ENCODE measurements around the gene PRDX3.
A peak's percentile ranks its signal among the peaks of the same experiment; 100 is the strongest.

Gene PRDX3

DNA sequence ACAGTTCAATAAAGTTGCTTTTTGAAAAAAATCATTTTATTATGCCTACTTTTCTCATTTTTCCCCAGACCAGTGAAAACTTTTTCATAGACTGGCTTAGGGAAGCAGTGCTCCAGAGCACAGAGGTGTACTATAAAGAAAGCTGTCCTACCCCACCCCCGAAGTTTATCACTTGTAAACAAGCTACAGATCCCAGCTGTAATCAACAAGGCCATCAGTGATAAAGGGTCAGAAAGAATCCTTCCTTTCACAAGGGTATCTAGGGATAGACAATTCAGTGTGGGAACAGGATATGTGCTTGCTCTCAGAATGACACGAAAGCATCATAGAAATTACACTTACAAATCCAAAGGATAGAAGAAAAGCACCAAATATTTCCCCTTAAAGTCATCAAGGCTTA, 4.5 kb downstream of the PRDX3 start:
- Histone ChIP-seq H2AFZ (ENCODE audit: low read depth, low read length) (no peak overlapping the region), H3K79me2 (ENCODE audit: insufficient read depth, low read length) (peaks cover 65% of the 10 kb centered on the region), H3K4me2 (ENCODE audit: insufficient read depth, low read length) (no peak overlapping the region), H3K4me3 (ENCODE audit: low read depth in 1 of 2, low read length in 2 of 2) (no peak overlapping the region), H4K20me1 (ENCODE audit: insufficient read depth, low read length) (peaks cover 9% of the 10 kb centered on the region; the same call in 1 of the 2 replicates), H3K9me3 (ENCODE audit: insufficient read depth, low read length, severe bottlenecking) (no peaks in the 10 kb centered on the region), H3K27me3 (ENCODE audit: insufficient read depth, low read length, poor library complexity) (no peaks in the 10 kb centered on the region), H3K4me1 (ENCODE audit: insufficient read depth, low read length) (peaks cover 29% of the 10 kb centered on the region), H3K36me3 (ENCODE audit: insufficient read depth, low read length) (peaks cover 76% of the 10 kb centered on the region), H3K9ac (ENCODE audit: low read depth, low read length) (no peak overlapping the region), H3K27ac (ENCODE audit: low read length) (no peak overlapping the region)
- ATAC-seq (ENCODE audit: insufficient read depth, low read depth) (no peak), DNase-seq (no peak)
- TF ChIP-seq, protein P1, sequence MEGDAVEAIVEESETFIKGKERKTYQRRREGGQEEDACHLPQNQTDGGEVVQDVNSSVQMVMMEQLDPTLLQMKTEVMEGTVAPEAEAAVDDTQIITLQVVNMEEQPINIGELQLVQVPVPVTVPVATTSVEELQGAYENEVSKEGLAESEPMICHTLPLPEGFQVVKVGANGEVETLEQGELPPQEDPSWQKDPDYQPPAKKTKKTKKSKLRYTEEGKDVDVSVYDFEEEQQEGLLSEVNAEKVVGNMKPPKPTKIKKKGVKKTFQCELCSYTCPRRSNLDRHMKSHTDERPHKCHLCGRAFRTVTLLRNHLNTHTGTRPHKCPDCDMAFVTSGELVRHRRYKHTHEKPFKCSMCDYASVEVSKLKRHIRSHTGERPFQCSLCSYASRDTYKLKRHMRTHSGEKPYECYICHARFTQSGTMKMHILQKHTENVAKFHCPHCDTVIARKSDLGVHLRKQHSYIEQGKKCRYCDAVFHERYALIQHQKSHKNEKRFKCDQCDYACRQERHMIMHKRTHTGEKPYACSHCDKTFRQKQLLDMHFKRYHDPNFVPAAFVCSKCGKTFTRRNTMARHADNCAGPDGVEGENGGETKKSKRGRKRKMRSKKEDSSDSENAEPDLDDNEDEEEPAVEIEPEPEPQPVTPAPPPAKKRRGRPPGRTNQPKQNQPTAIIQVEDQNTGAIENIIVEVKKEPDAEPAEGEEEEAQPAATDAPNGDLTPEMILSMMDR (IDR thresholded peaks at IDR 0.05; ENCODE audit: borderline replicate concordance, extremely low read depth, low read length, poor library complexity, severe bottlenecking): no peak

GRCh38 chr10:119167041-119167440, 11.6 kb downstream of the PRDX3 start:
- H3K4me2 ChIP-seq (ENCODE audit: insufficient read depth, low read length): 0 out of 2 replicates have a peak overlapping the region, but pooled peaks have one; percentile 83
- peak overlapping the region; percentile 86; the same call in 1 of the 2 replicates for H3K27ac ChIP-seq (ENCODE audit: low read length)
- H3K9me3 ChIP-seq (ENCODE audit: insufficient read depth, low read length, severe bottlenecking): no peaks in the 10 kb centered on the region
- H3K4me1 ChIP-seq (ENCODE audit: insufficient read depth, low read length): peaks cover 45% of the 10 kb centered on the region
- no peak for ATAC-seq (ENCODE audit: insufficient read depth, low read depth)
- no peak for DNase-seq
- no peak overlapping the region for H3K4me3 ChIP-seq (ENCODE audit: low read depth in 1 of 2, low read length in 2 of 2)
- TF ChIP-seq EZH2 (IDR thresholded peaks at IDR 0.05; ENCODE audit: borderline replicate concordance, low read depth, low read length, severe bottlenecking): no peak
- TF ChIP-seq, protein P1 (IDR thresholded peaks at IDR 0.05; ENCODE audit: borderline replicate concordance, extremely low read depth, low read length, poor library complexity, severe bottlenecking): no peak
- no peak overlapping the region for H2AFZ ChIP-seq (ENCODE audit: low read depth, low read length)
- H3K79me2 ChIP-seq (ENCODE audit: insufficient read depth, low read length): peaks cover 40% of the 10 kb centered on the region
- H3K27me3 ChIP-seq (ENCODE audit: insufficient read depth, low read length, poor library complexity): no peaks in the 10 kb centered on the region
- no peaks in the 10 kb centered on the region for H4K20me1 ChIP-seq (ENCODE audit: insufficient read depth, low read length)
- peaks cover 69% of the 10 kb centered on the region for H3K36me3 ChIP-seq (ENCODE audit: insufficient read depth, low read length)
- H3K9ac ChIP-seq (ENCODE audit: low read depth, low read length): peak overlapping the region; percentile 82

- Histone ChIP-seq H3K79me2 (ENCODE audit: insufficient read depth, low read length) (peaks cover 36% of the 10 kb centered on the region), H3K27ac (ENCODE audit: low read length) (peak overlapping the region; percentile 86), H2AFZ (ENCODE audit: low read depth, low read length) (peak overlapping the region; percentile 79; the same call in 1 of the 2 replicates), H3K27me3 (ENCODE audit: insufficient read depth, low read length, poor library complexity) (no peaks in the 10 kb centered on the region), H3K4me3 (ENCODE audit: low read depth in 1 of 2, low read length in 2 of 2) (peak overlapping the region in 1 of 2 experiments; percentile 75; a peak in 2 of 4 replicates), H3K36me3 (ENCODE audit: insufficient read depth, low read length) (peaks cover 69% of the 10 kb centered on the region), H3K4me2 (ENCODE audit: insufficient read depth, low read length) (peak overlapping the region; percentile 83), H3K9me3 (ENCODE audit: insufficient read depth, low read length, severe bottlenecking) (no peaks in the 10 kb centered on the region), H3K9ac (ENCODE audit: low read depth, low read length) (peak overlapping the region; percentile 82), H4K20me1 (ENCODE audit: insufficient read depth, low read length) (no peaks in the 10 kb centered on the region), H3K4me1 (ENCODE audit: insufficient read depth, low read length) (peaks cover 45% of the 10 kb centered on the region)
- DNase-seq: no peak
- no peak for ATAC-seq (ENCODE audit: insufficient read depth, low read depth)
- no peak for TF ChIP-seq EZH2 (IDR thresholded peaks at IDR 0.05; ENCODE audit: borderline replicate concordance, low read depth, low read length, severe bottlenecking)
- TF ChIP-seq, protein P1 (IDR thresholded peaks at IDR 0.05; ENCODE audit: borderline replicate concordance, extremely low read depth, low read length, poor library complexity, severe bottlenecking): no peak
These were observed 12.0 kb downstream of the PRDX3 start for GRCh38 chr10:119166564-119166963.

DNA sequence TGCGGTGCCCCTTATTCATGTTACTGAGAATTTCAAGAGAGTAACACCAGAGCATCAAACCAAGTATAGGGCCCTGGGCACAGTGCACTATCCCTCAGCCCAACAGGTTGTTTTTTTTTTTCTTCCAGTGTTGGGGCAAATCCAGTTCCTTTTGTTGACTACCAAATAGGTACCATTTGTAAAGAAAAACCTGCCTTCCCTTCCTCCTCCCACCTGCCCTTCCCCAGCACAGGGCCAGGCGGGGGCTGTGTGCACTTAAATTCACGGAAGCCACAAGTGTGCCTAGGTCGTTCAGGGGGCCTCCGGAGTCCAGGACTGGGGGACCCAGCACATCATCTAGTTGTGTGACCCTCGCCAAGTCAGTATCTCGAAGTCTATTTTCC, 12.5 kb downstream of the PRDX3 start:
- DNase-seq (peak; percentile 29), ATAC-seq (ENCODE audit: insufficient read depth, low read depth) (peak; percentile 17)
- Histone ChIP-seq H3K9ac (ENCODE audit: low read depth, low read length) (peak overlapping the region; percentile 82), H3K27ac (ENCODE audit: low read length) (peak overlapping the region; percentile 86), H3K4me2 (ENCODE audit: insufficient read depth, low read length) (peak overlapping the region; percentile 83), H3K36me3 (ENCODE audit: insufficient read depth, low read length) (peaks cover 68% of the 10 kb centered on the region), H3K9me3 (ENCODE audit: insufficient read depth, low read length, severe bottlenecking) (no peaks in the 10 kb centered on the region), H3K4me1 (ENCODE audit: insufficient read depth, low read length) (peaks cover 45% of the 10 kb centered on the region), H3K27me3 (ENCODE audit: insufficient read depth, low read length, poor library complexity) (no peaks in the 10 kb centered on the region), H2AFZ (ENCODE audit: low read depth, low read length) (peak overlapping the region; percentile 79), H3K79me2 (ENCODE audit: insufficient read depth, low read length) (peaks cover 32% of the 10 kb centered on the region), H4K20me1 (ENCODE audit: insufficient read depth, low read length) (no peaks in the 10 kb centered on the region), H3K4me3 (ENCODE audit: low read depth in 1 of 2, low read length in 2 of 2) (peak overlapping the region; percentile 23 to 75; a peak in 3 of 4 replicates)
- TF ChIP-seq, protein P1 (IDR thresholded peaks at IDR 0.05; ENCODE audit: borderline replicate concordance, extremely low read depth, low read length, poor library complexity, severe bottlenecking): no peak
- no peak for TF ChIP-seq EZH2 (IDR thresholded peaks at IDR 0.05; ENCODE audit: borderline replicate concordance, low read depth, low read length, severe bottlenecking)
